Aorta (tissue), 5 donors: ENCODE data around the gene PODN. TPM values are rescaled to one million over a fixed set of nuclear protein-coding genes. Genes with fewer than 3 reads are reported as not detected.

Experiments
- ATAC-seq: fragments of 200-7000 bp; cut with Tn5 transposase; one replicate; pipeline ENCODE4 v1.9.1; 2022; ENCODE audit warnings: moderate library complexity; ENCODE audit not compliant: low FRiP score
- DNase-seq, 2 donors: peaks; one replicate each; pipeline ENCODE4 v3.0.0-alpha.2; 2020
- H3K27ac ChIP-seq, 2 donors: one replicate each; pipeline ENCODE4 v1.5.1; 2013; ENCODE audit warnings: low read length in 2 of 2, mild to moderate bottlenecking in 2 of 2, moderate library complexity in 2 of 2, control low read depth in 1 of 2, inconsistent platforms in 1 of 2, low read depth in 1 of 2
- H3K27me3 ChIP-seq, 2 donors: one replicate each; pipeline ENCODE4 v1.6.1; 2013; ENCODE audit warnings: control low read depth in 1 of 2, low read length in 1 of 2, mild to moderate bottlenecking in 1 of 2, moderate library complexity in 1 of 2; ENCODE audit not compliant: insufficient read depth in 2 of 2, control insufficient read depth in 1 of 2
- H3K36me3 ChIP-seq, 2 donors: one replicate each; pipeline ENCODE4 v1.6.1; 2013; ENCODE audit warnings: control low read depth in 1 of 2, low read length in 1 of 2, mild to moderate bottlenecking in 1 of 2; ENCODE audit not compliant: insufficient read depth in 2 of 2, control insufficient read depth in 1 of 2
- H3K4me1 ChIP-seq, 2 donors: one replicate each; pipeline ENCODE4 v1.6.1; 2013; ENCODE audit warnings: low read length in 2 of 2, control low read depth in 1 of 2, mild to moderate bottlenecking in 1 of 2, moderate library complexity in 1 of 2; ENCODE audit not compliant: insufficient read depth in 2 of 2, control insufficient read depth in 1 of 2
- H3K4me3 ChIP-seq, 2 donors: one replicate each; pipeline ENCODE4 v1.5.1; 2013; ENCODE audit warnings: low read length in 2 of 2, control low read depth in 1 of 2, mild to moderate bottlenecking in 1 of 2
- H3K9me3 ChIP-seq: one replicate; pipeline ENCODE4 v1.6.1; 2013; ENCODE audit warnings: mild to moderate bottlenecking, low read length; ENCODE audit not compliant: control insufficient read depth
- WGBS, 2 donors: extraction: QIAGEN DNeasy Blood & Tissue Kit; methylation state at CpG; one replicate each; pipeline ENCODE4 v1.1.7; 2013; 5-methylcytosine and 5-hydroxymethylcytosine counted together
- intact Hi-C, 2 donors: fragments of 100-400 bp; cut with DNase I; formaldehyde crosslinking; loops; one replicate each; pipeline versions ENCODE4 v1.14.2 to v1.15.0; 2022
- polyA plus RNA-seq, 2 donors: library from polyadenylated mRNA; stranded (reverse); fragments of 200-250 nt; gene quantifications; one replicate each; pipeline ENCODE4 v1.2.3, GENCODE V29; 2013
- total RNA-seq, 2 donors: library from RNA; stranded (reverse); fragmentation: NEBNext Ultra II Directional; extraction: Animal tissue kit (Norgen Biotek cat#: 25700); gene quantifications; one replicate each; pipeline ENCODE4 v1.2.1, GENCODE V29; 2021
- donor health status: healthy with polysubstance abuse.
- donor health status: Bipolar disorder and iron deficiency.
- donor health status: DM: no; HTN: no; CAD: no.
- donor health status: DM: no; HTN: no; CAD: no.
- donor health status: DM: yes; HTN: yes; CAD: no.

PODN gene
- total and polyA plus RNA-seq, 4 donors = 14.3 to 152 (median 53.8) TPM

DNA sequence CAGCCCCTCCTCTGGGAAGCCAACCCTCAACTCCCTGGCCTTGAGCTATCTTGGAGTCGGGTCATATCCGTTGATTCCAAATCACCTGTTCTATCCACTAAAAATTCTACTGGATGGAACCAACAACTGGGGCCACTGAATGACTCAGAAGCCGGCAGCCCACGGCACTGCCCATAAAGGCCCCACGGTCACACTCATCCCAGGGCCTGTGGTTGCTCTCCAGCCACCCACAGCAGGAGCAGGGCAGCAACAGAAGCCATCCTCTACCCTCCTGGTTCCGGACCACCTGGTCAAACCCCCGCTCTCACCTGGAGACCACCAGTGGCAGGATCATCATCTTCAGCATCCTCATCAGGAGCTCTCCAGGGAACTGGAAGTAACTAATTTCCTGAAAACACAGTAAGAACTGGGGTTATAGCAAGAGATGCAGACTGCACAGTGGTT, 72.1 kb downstream of the PODN start:
- Histone ChIP-seq H3K36me3 (no peaks in the 10 kb centered on the region), H3K4me3 (no peak overlapping the region), H3K27ac (no peak overlapping the region), H3K9me3 (no peaks in the 10 kb centered on the region), H3K27me3 (no peaks in the 10 kb centered on the region), H3K4me1 (no peaks in the 10 kb centered on the region)
- no peak for ATAC-seq
- intact Hi-C loops = no loop called here
- DNase-seq = peak in 1 of 2 donors; percentile 36
- WGBS, 2 donors = 96 to 97% methylated on average over 7 of the region's 7 CpGs

Other genes starting within 250 kb of the PODN start
- gene ZYG11A, start 219.5 kb upstream of the PODN start, total RNA-seq = under 1 TPM in 1 of 2 donors, not detected in 1; 0.18 TPM
- under 1 TPM; 0.13 TPM for gene ZYG11A, start 219.5 kb upstream of the PODN start, polyA plus RNA-seq
- gene ECHDC2, start 140.5 kb upstream of the PODN start, total RNA-seq = 100 to 1,000 TPM; 121 to 196 TPM
- gene ECHDC2, start 140.5 kb upstream of the PODN start, polyA plus RNA-seq = 100 to 1,000 TPM in 1 of 2 donors, 10 to 100 TPM in 1; 45.5 to 501 TPM
- gene SCP2, start 134.9 kb upstream of the PODN start, total RNA-seq = 100 to 1,000 TPM in 1 of 2 donors, 10 to 100 TPM in 1; 80.3 to 103 TPM
- 100 to 1,000 TPM; 137 to 309 TPM for gene SCP2, start 134.9 kb upstream of the PODN start, polyA plus RNA-seq
- gene SLC1A7, start 80.4 kb downstream of the PODN start, total RNA-seq = 1 to 10 TPM in 1 of 2 donors, under 1 TPM in 1; 0.16 to 1.4 TPM
- gene SLC1A7, start 80.4 kb downstream of the PODN start, polyA plus RNA-seq = under 1 TPM in 1 of 2 donors, not detected in 1; 0.25 TPM
- gene CPT2, start 134.6 kb downstream of the PODN start, total RNA-seq = 10 to 100 TPM in 1 of 2 donors, 1 to 10 TPM in 1; 9.2 to 10.5 TPM
- gene CPT2, start 134.6 kb downstream of the PODN start, polyA plus RNA-seq = 10 to 100 TPM in 1 of 2 donors, 1 to 10 TPM in 1; 7.8 to 12.8 TPM
- 10 to 100 TPM; 45.6 to 66.5 TPM for gene CZIB, start 158.4 kb downstream of the PODN start, total RNA-seq
- gene CZIB, start 158.4 kb downstream of the PODN start, polyA plus RNA-seq = 100 to 1,000 TPM in 1 of 2 donors, 10 to 100 TPM in 1; 89.7 to 126 TPM
- 10 to 100 TPM; 26.7 to 32.0 TPM for gene MAGOH, start 176.3 kb downstream of the PODN start, total RNA-seq
- gene MAGOH, start 176.3 kb downstream of the PODN start, polyA plus RNA-seq = 10 to 100 TPM; 46.3 to 65.2 TPM